SK-N-SH (cell line): Measurements from ENCODE around the gene HSD17B12. TPM values are rescaled to one million over a fixed set of nuclear protein-coding genes. Genes with fewer than 3 reads are reported as not detected.
"Not testable (repeated sequence)": the region's sequence is repeated elsewhere in the genome, so short reads cannot be mapped to it uniquely, and the experiment has no call there.

Source experiments
- CTCF ChIA-PET: fragments of 300-600, 350-600 bp; formaldehyde crosslinking; extraction: SDS; loops from one replicate; lab custom pipeline; 2021; lab: Yijun Ruan, JAX
- POLR2A ChIA-PET: fragments of 350-600 bp; sonication (Branson Sonifier 250); formaldehyde crosslinking; extraction: SDS; loops from one replicate; lab custom pipeline; 2020; ENCODE audit warnings: antibody characterized with exemption, inconsistent platforms; lab: Yijun Ruan, JAX
- DNase-seq: peaks from one replicate; pipeline ENCODE4 v3.0.0; 2012
- H2AFZ ChIP-seq: fragments of 200-600 bp; sonication (generic); 2 replicates; pipeline ENCODE4 v1.8.1; 2016; ENCODE audit warnings: antibody characterized with exemption, mild to moderate bottlenecking, low read depth
- H3F3A ChIP-seq: fragments of 200-600 bp; sonication (generic); replicated peaks from 2 replicates; pipeline ENCODE3; 2016; ENCODE audit warnings: antibody characterized with exemption, mild to moderate bottlenecking; ENCODE audit not compliant: insufficient read depth
- H3K27ac ChIP-seq, 2 experiments: fragments of 200-500 bp in 1 of 2; fragments of 200-600 bp in 1 of 2; sonication (Bioruptor generic) in 1 of 2; sonication (generic), shearing (Covaris generic) in 1 of 2; 2 replicates each; pipeline versions ENCODE4 v1.5.1 to v1.6.1; 2014 to 2016; ENCODE audit warnings: low read depth in 2 of 2, inconsistent platforms in 1 of 2, low read length in 1 of 2, mild to moderate bottlenecking in 1 of 2, mixed read lengths in 1 of 2
- H3K27me3 ChIP-seq: fragments of 200-600 bp; sonication (generic), shearing (Covaris generic); 2 replicates; pipeline ENCODE4 v1.6.1; 2016; ENCODE audit warnings: mixed run types; ENCODE audit not compliant: insufficient read depth
- H3K36me3 ChIP-seq, 2 experiments: fragments of 200-500 bp in 1 of 2; fragments of 200-600 bp in 1 of 2; sonication (Bioruptor generic) in 1 of 2; sonication (generic) in 1 of 2; replicated peaks in 1 of 2; 2 replicates each; pipeline versions ENCODE3 to v1.5.1; 2014 to 2016; ENCODE audit warnings: low read length in 1 of 2, mild to moderate bottlenecking in 1 of 2; ENCODE audit not compliant: insufficient read depth in 2 of 2, control insufficient read depth in 1 of 2
- H3K4me1 ChIP-seq, 2 experiments: fragments of 200-500 bp in 1 of 2; fragments of 200-600 bp in 1 of 2; sonication (Bioruptor generic) in 1 of 2; sonication (generic), shearing (Covaris generic) in 1 of 2; 2 replicates each; pipeline versions ENCODE4 v1.5.1 to v1.6.1; 2014 to 2016; ENCODE audit warnings: low read depth in 1 of 2, low read length in 1 of 2, mixed run types in 1 of 2; ENCODE audit not compliant: insufficient read depth in 2 of 2, control insufficient read depth in 1 of 2
- H3K4me2 ChIP-seq: fragments of 200-600 bp; sonication (generic), shearing (Covaris generic); 2 replicates; pipeline ENCODE4 v1.6.1; 2017; ENCODE audit warnings: mixed run types
- H3K4me3 ChIP-seq, 2 experiments: fragments of 200-500 bp in 1 of 2; fragments of 200-600 bp in 1 of 2; sonication (Bioruptor generic) in 1 of 2; sonication (generic), shearing (Covaris generic) in 1 of 2; 2 replicates each; pipeline versions ENCODE4 v1.5.1 to v1.8.1; 2014 to 2016; ENCODE audit warnings: low read depth in 2 of 2, inconsistent platforms in 1 of 2, low read length in 1 of 2, mild to moderate bottlenecking in 1 of 2, mixed read lengths in 1 of 2, moderate library complexity in 1 of 2
- H3K79me2 ChIP-seq: fragments of 200-600 bp; sonication (generic); 2 replicates; pipeline ENCODE4 v1.8.1; 2017; ENCODE audit warnings: mild to moderate bottlenecking; ENCODE audit not compliant: insufficient read depth
- H3K9ac ChIP-seq: fragments of 200-600 bp; sonication (generic); 2 replicates; pipeline ENCODE4 v1.6.1; 2017; ENCODE audit warnings: mixed run types
- H3K9me2 ChIP-seq: fragments of 200-600 bp; sonication (generic); 2 replicates; pipeline ENCODE4 v1.6.1; 2017; ENCODE audit warnings: mixed run types
- H3K9me3 ChIP-seq: fragments of 200-600 bp; sonication (generic); 2 replicates; pipeline ENCODE4 v1.6.1; 2017; ENCODE audit warnings: mixed run types, mild to moderate bottlenecking, moderate library complexity
- H4K20me1 ChIP-seq: fragments of 200-600 bp; sonication (generic); 2 replicates; pipeline ENCODE4 v1.6.1; 2017; ENCODE audit warnings: mild to moderate bottlenecking, mixed run types; ENCODE audit not compliant: insufficient read depth
- FOXJ3 ChIP-seq: sonication (generic); formaldehyde crosslinking; IDR thresholded peaks from 2 replicates; pipeline ENCODE4 v1.5.1; 2020; ENCODE audit warnings: mild to moderate bottlenecking, missing genetic modification reagents
- FOXM1 ChIP-seq: IDR thresholded peaks from 2 replicates; pipeline ENCODE4 v1.4.0; 2012; ENCODE audit warnings: low read depth, mild to moderate bottlenecking
- GATA2 ChIP-seq: sonication (generic); formaldehyde crosslinking; IDR thresholded peaks from 2 replicates; pipeline ENCODE4 v1.5.0; 2020; ENCODE audit warnings: mild to moderate bottlenecking, missing genetic modification reagents
- MAX ChIP-seq: IDR thresholded peaks from 2 replicates; pipeline ENCODE4 v1.4.0; 2012; ENCODE audit warnings: low read depth
- NFIC ChIP-seq: IDR thresholded peaks from 2 replicates; pipeline ENCODE4 v1.4.0; 2012; ENCODE audit warnings: borderline replicate concordance
- PBX3 ChIP-seq: IDR thresholded peaks from 2 replicates; pipeline ENCODE4; 2012
- RCOR1 ChIP-seq: fragments of 150-350 bp; IDR thresholded peaks from 2 replicates; pipeline ENCODE4 v1.6.1; 2017; ENCODE audit warnings: antibody characterized with exemption, low read length
- TEAD4 ChIP-seq: IDR thresholded peaks from 2 replicates; pipeline ENCODE4 v1.4.0; 2012; ENCODE audit warnings: mild to moderate bottlenecking, borderline replicate concordance; ENCODE audit not compliant: insufficient read depth
- YY1 ChIP-seq: IDR thresholded peaks from 2 replicates; pipeline ENCODE4 v1.4.0; 2012; ENCODE audit warnings: low read depth, mild to moderate bottlenecking
- ZBTB33 ChIP-seq: IDR thresholded peaks from 2 replicates; pipeline ENCODE4 v1.4.0; 2012; ENCODE audit warnings: low read depth, borderline replicate concordance
- WGBS: methylation state at CpG from one replicate; pipeline ENCODE4 v1.1.6; 2017; ENCODE audit warnings: low lambda C conversion rate; 5-methylcytosine and 5-hydroxymethylcytosine counted together
- polyA plus RNA-seq, 3 experiments: library from polyadenylated mRNA; depleted of rRNA; stranded (reverse); fragments of >200 nt; gene quantifications; 2 replicates each; pipeline ENCODE4 v1.2.3, GENCODE V29; 2012

Gene HSD17B12
- polyA plus RNA-seq, 1 of the 3 experiments (the other 2 are of a cell fraction) = 19.7 TPM

GRCh38 chr11:43674560-43674959 lies 6.0 kb upstream of the HSD17B12 start:
- Histone ChIP-seq H3K4me2 (no peak overlapping the region), H3K4me3 (no peak overlapping the region), H3K27me3 (no peaks in the 10 kb centered on the region), H3K27ac (no peak overlapping the region), H3K9ac (no peak overlapping the region), H2AFZ (no peak overlapping the region), H3K79me2 (no peaks in the 10 kb centered on the region), H4K20me1 (no peaks in the 10 kb centered on the region), H3K4me1 (no peaks in the 10 kb centered on the region; a peak in 1 of 4 replicates), H3K36me3 (no peaks in the 10 kb centered on the region), H3K9me2 (no peaks in the 10 kb centered on the region), H3K9me3 (no peaks in the 10 kb centered on the region), H3F3A (no peaks in the 10 kb centered on the region)
- no peak for DNase-seq
- TF ChIP-seq NFIC (no peak), PBX3 (no peak), TEAD4 (no peak), ZBTB33 (no peak)
- 56% methylated on average over 3 of the region's 3 CpGs for WGBS
- CTCF ChIA-PET = no interaction called here
- POLR2A ChIA-PET = no interaction called here

- no peak overlapping the region for H2AFZ ChIP-seq
- ChIA-PET CTCF (interaction anchor here (0.7 kb wide), 1 partner anchor 11 kb away, joined by 3 read pairs; no protein-coding TSS in a partner anchor), POLR2A (no interaction called here)
- no peak for TF ChIP-seq YY1
- TF ChIP-seq RCOR1 = 0 out of 2 replicates have a peak, but pooled peaks have one; percentile 16
- peak; percentile 53; the same call in 1 of the 2 replicates for TF ChIP-seq GATA2
- no peak overlapping the region for H3K4me2 ChIP-seq
- no peaks in the 10 kb centered on the region for H4K20me1 ChIP-seq
- no peaks in the 10 kb centered on the region for H3K36me3 ChIP-seq
- 4% methylated on average over 2 of the region's 2 CpGs for WGBS
- H3K9me2 ChIP-seq = no peaks in the 10 kb centered on the region
- H3F3A ChIP-seq = no peaks in the 10 kb centered on the region
- H3K4me3 ChIP-seq = no peak overlapping the region
- H3K9ac ChIP-seq = no peak overlapping the region
- H3K79me2 ChIP-seq = peaks cover 2% of the 10 kb centered on the region; the same call in 1 of the 2 replicates
- H3K27ac ChIP-seq = no peak overlapping the region
- no peaks in the 10 kb centered on the region for H3K27me3 ChIP-seq
- no peaks in the 10 kb centered on the region for H3K9me3 ChIP-seq
- no peaks in the 10 kb centered on the region; a peak in 1 of 4 replicates for H3K4me1 ChIP-seq
- peak; percentile 26 for DNase-seq
Observed at GRCh38 chr11:43676933-43677332, 3.6 kb upstream of the HSD17B12 start.

GRCh38 chr11:43681401-43681942 lies 934 bp downstream of the HSD17B12 start:
- Histone ChIP-seq H2AFZ (peak overlapping the region; percentile 9; the same call in 1 of the 2 replicates), H3K4me1 (peaks cover 0 to 16% of the 10 kb centered on the region in 2 experiments; a peak in 3 of 4 replicates), H3K27ac (peak overlapping the region; percentile 83 to 85), H3K27me3 (no peaks in the 10 kb centered on the region), H3K4me2 (peak overlapping the region; percentile 74), H3K9ac (peak overlapping the region; percentile 83), H3F3A (no peaks in the 10 kb centered on the region), H3K9me2 (no peaks in the 10 kb centered on the region), H3K79me2 (peaks cover 20% of the 10 kb centered on the region; the same call in 1 of the 2 replicates), H3K9me3 (no peaks in the 10 kb centered on the region), H3K4me3 (peak overlapping the region; percentile 61 to 66)
- ChIA-PET CTCF (interaction anchor here (1.6 kb wide), 1 partner anchor 27 kb away, joined by 5 read pairs; no protein-coding TSS in a partner anchor), POLR2A (interaction anchor here (1.1 kb wide), 1 partner anchor 12 kb away, joined by 3 read pairs; no protein-coding TSS in a partner anchor)
- 22% methylated on average over 12 of the region's 12 CpGs for WGBS
- no peak for TF ChIP-seq FOXM1
- no peak for TF ChIP-seq FOXJ3 (CRISPR knock-in tag)
- no peak for TF ChIP-seq MAX
- TF ChIP-seq, all 33 proteins: peak for 0
- Histone ChIP-seq H4K20me1 (no peaks in the 10 kb centered on the region), H3K36me3 (peaks cover 9 to 10% of the 10 kb centered on the region in 2 experiments)
- no peak for DNase-seq

- H3K9me3 ChIP-seq, H3F3A ChIP-seq, DNase-seq, H3K9me2 ChIP-seq, H2AFZ ChIP-seq, H3K27me3 ChIP-seq, POLR2A ChIA-PET, H4K20me1 ChIP-seq: not testable (repeated sequence)
- peak overlapping the region; percentile 83; the same call in 1 of the 2 replicates for H3K9ac ChIP-seq
- 83% methylated on average over 11 of the region's 11 CpGs for WGBS
- CTCF ChIA-PET = interaction anchor here (1.6 kb wide), 1 partner anchor 26 kb away, joined by 5 read pairs; no protein-coding TSS in a partner anchor
- H3K27ac ChIP-seq = peak overlapping the region; percentile 83 to 85; a peak in 2 of 4 replicates
- H3K36me3 ChIP-seq = peaks cover 9 to 10% of the 10 kb centered on the region in 2 experiments
- H3K79me2 ChIP-seq = peaks cover 23% of the 10 kb centered on the region; the same call in 1 of the 2 replicates
- peaks cover 0 to 19% of the 10 kb centered on the region in 2 experiments; a peak in 2 of 4 replicates for H3K4me1 ChIP-seq
- peak overlapping the region; percentile 74 for H3K4me2 ChIP-seq
- H3K4me3 ChIP-seq = peak overlapping the region; percentile 61 to 66; a peak in 3 of 4 replicates
Observed at GRCh38 chr11:43682081-43682480, 1.5 kb downstream of the HSD17B12 start.
